Panc1 (cell line): Measurements from ENCODE around the gene RNF213.

Experiments used
- POLR2AphosphoS5 ChIP-seq: IDR thresholded peaks from 2 replicates; pipeline ENCODE4 v1.6.1; 2012; ENCODE audit warnings: mild to moderate bottlenecking, low read depth, low read length, moderate library complexity
- TF ChIP-seq, protein P1 (sequence below): fragments of 450-650 bp; IDR thresholded peaks from 2 replicates; pipeline ENCODE4 v1.5.1; 2017; ENCODE audit warnings: mild to moderate bottlenecking

DNA sequence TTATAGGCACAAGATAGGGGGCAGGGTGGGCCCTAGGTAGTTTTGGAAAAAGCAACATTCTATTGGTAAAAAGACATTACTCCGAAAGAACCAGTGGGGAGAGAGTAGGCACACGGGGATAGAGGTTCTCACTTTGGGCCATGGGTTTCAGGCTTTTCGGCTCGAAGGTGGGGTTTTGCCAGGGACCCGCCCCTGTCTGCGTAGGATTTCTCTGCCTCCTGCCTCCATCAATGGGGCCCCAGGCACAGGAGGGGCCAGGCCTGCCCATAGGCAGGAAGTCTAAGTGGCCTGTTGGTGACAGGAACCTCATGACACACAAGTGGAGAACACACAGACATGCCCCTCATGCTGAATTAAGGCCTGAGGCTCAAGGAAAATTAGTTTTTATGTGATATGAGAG lies 57.5 kb downstream of the RNF213 start:
- TF ChIP-seq, protein P1, sequence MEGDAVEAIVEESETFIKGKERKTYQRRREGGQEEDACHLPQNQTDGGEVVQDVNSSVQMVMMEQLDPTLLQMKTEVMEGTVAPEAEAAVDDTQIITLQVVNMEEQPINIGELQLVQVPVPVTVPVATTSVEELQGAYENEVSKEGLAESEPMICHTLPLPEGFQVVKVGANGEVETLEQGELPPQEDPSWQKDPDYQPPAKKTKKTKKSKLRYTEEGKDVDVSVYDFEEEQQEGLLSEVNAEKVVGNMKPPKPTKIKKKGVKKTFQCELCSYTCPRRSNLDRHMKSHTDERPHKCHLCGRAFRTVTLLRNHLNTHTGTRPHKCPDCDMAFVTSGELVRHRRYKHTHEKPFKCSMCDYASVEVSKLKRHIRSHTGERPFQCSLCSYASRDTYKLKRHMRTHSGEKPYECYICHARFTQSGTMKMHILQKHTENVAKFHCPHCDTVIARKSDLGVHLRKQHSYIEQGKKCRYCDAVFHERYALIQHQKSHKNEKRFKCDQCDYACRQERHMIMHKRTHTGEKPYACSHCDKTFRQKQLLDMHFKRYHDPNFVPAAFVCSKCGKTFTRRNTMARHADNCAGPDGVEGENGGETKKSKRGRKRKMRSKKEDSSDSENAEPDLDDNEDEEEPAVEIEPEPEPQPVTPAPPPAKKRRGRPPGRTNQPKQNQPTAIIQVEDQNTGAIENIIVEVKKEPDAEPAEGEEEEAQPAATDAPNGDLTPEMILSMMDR = no peak
- TF ChIP-seq POLR2AphosphoS5 = no peak
